Measurements from ENCODE around the gene PLAU.

DNA sequence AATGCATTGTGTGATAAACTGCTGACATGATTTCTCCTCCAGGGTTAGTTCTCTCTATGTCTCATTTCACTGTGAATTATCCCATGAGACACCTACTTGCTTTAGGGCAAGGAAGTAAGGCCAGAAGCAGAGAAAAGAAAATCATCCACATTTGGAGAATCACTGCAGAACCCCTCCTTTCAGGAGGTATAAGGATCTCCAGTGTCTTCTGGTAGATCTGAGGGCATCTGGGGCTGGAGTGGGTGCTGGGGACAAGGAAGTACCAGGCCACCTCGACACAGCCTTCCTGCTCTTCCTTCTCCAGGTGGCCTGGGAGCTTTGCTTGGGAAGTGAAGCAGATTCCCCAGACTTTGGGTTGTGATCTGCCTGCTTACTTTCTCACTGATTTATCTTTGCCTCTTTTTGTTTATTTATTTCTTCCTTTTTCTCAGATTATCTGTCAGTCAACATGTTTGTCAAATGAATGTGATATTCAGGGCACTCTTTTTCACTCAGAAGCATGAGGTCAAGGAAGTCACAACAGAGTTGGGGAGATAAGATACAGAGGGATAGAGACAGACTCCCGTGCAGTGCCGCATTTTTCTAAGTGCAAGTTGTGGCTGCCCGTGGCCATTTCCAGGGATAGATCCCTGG is 24.2 kb upstream of the PLAU start:
- TF ChIP-seq, protein P1, sequence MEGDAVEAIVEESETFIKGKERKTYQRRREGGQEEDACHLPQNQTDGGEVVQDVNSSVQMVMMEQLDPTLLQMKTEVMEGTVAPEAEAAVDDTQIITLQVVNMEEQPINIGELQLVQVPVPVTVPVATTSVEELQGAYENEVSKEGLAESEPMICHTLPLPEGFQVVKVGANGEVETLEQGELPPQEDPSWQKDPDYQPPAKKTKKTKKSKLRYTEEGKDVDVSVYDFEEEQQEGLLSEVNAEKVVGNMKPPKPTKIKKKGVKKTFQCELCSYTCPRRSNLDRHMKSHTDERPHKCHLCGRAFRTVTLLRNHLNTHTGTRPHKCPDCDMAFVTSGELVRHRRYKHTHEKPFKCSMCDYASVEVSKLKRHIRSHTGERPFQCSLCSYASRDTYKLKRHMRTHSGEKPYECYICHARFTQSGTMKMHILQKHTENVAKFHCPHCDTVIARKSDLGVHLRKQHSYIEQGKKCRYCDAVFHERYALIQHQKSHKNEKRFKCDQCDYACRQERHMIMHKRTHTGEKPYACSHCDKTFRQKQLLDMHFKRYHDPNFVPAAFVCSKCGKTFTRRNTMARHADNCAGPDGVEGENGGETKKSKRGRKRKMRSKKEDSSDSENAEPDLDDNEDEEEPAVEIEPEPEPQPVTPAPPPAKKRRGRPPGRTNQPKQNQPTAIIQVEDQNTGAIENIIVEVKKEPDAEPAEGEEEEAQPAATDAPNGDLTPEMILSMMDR (conservative IDR thresholded peaks at IDR 0.05; ENCODE audit: low read length), result no peak
- no peak for TF ChIP-seq EZH2phosphoT487 (IDR thresholded peaks at IDR 0.05; ENCODE audit: borderline replicate concordance, low read depth, low read length)

Data from OCI-LY7 (cell line).